Esophagus muscularis mucosa (tissue), 4 donors: ENCODE results near the gene AIF1. TPM values are rescaled to one million over a fixed set of nuclear protein-coding genes. Genes with fewer than 3 reads are reported as not detected.
A peak's percentile ranks its signal among the peaks of the same experiment; 100 is the strongest.

ENCODE experiments used
- DNase-seq: peaks from one replicate; pipeline ENCODE4 v3.0.0-alpha.2; 2017; ENCODE audit errors: extremely low spot score
- H3K27ac ChIP-seq, 4 donors: fragments of 200-600 bp; sonication (generic); replicated peaks in 1 of 4; 1 replicate in 3 of 4; 2 replicates in 1 of 4; pipeline ENCODE4 v1.5.1; 2016 to 2019; ENCODE audit warnings: mild to moderate bottlenecking in 1 of 4
- H3K27me3 ChIP-seq, 4 donors: fragments of 200-600 bp; sonication (generic); one replicate each; pipeline versions ENCODE4 v1.5.1 to v1.6.0; 2016 to 2019
- H3K36me3 ChIP-seq, 4 donors: fragments of 200-600 bp; sonication (generic); one replicate each; pipeline ENCODE4 v1.5.1; 2016 to 2019
- H3K4me1 ChIP-seq, 4 donors: fragments of 200-600 bp; sonication (generic); one replicate each; pipeline ENCODE4 v1.5.1; 2016 to 2019
- H3K4me3 ChIP-seq, 4 donors: fragments of 200-600 bp; sonication (generic); 1 replicate in 2 of 4; 2 replicates in 2 of 4; pipeline ENCODE4 v1.5.1; 2016 to 2019; ENCODE audit warnings: mild to moderate bottlenecking in 4 of 4, moderate library complexity in 1 of 4
- H3K9me3 ChIP-seq, 4 donors: fragments of 200-600 bp; sonication (generic); 1 replicate in 3 of 4; 2 replicates in 1 of 4; pipeline ENCODE4 v1.5.1; 2016 to 2019
- CTCF ChIP-seq, 3 experiments: fragments of 200-600 bp in 2 of 3; fragments of 450-650 bp in 1 of 3; sonication (generic) in 2 of 3; IDR thresholded peaks; one replicate each; pipeline ENCODE4 v1.5.1; 2017 to 2019; ENCODE audit warnings: antibody characterized with exemption in 3 of 3, mild to moderate bottlenecking in 2 of 3, moderate library complexity in 1 of 3
- EP300 ChIP-seq: sonication (generic); formaldehyde crosslinking; IDR thresholded peaks from one replicate; pipeline ENCODE4 v1.6.1; 2017; ENCODE audit warnings: antibody characterized with exemption
- POLR2A ChIP-seq: fragments of 450-650 bp; IDR thresholded peaks from one replicate; pipeline ENCODE4 v1.6.1; 2017; ENCODE audit warnings: antibody characterized with exemption, moderate library complexity, mild to moderate bottlenecking, low read depth
- POLR2AphosphoS5 ChIP-seq, 2 donors: sonication (generic); formaldehyde crosslinking; IDR thresholded peaks; one replicate each; pipeline ENCODE4 v1.6.1; 2017; ENCODE audit warnings: antibody characterized with exemption in 2 of 2
- WGBS: methylation state at CpG from one replicate; pipeline ENCODE4 v1.1.5; 2018; 5-methylcytosine and 5-hydroxymethylcytosine counted together
- intact Hi-C: fragments of 100-400 bp; cut with DNase I; formaldehyde crosslinking; loops from one replicate; pipeline ENCODE4 v1.15.1; 2023
- total RNA-seq, 4 donors: library from RNA; depleted of rRNA; stranded (reverse); fragments of >200 nt; gene quantifications; one replicate each; pipeline versions ENCODE4 v1.1.0 to v1.2.1, GENCODE V29; 2016

Gene AIF1
- 10 to 100 TPM in 3 of 4 donors, 1 to 10 TPM in 1; 9.4 to 41.9 (median 14.4) TPM for total RNA-seq

DNA sequence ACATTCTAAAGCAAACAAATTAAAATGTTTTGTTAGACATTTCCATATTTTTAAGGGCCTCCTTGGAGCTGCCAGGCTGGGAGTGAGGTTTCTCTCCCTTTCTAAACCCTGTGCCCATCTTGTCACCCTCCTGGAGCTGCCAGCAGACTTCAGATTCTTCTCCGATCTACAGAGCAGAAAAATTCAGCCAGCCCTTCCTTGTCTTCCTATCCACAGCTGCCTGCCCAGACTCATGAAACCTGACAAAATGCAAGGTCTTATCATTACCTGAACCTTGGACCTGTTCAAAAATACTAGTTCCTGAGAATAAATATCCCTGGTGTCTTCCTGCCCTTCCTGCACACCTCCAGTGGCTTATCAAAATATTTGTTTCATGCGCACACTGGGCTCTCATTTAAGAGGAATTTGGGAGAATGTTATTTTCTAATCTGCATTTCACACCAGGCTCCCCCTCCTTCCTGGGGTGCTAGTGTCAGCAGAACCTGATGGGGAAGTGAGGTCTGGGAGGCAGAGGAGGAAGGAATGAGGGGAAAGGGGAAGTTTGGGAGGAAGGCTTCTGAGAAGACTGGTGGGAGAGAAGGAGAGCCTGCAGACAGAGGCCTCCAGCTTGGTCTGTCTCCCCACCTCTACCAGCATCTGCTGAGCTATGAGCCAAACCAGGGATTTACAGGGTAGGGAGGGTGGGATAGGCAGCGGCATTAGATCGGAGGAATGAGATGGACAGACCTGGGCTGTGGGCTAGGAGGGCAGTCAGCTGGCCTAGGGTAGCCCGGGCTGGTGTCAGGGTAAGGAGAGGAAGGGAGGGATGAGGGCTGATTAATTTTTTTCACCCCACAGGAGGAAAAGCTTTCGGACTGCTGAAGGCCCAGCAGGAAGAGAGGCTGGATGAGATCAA lies at the start of gene AIF1:
Gene AIF1 (plus strand): TSS at position 551 of the 895 bp plus-strand sequence. CDS start 96 bp downstream, at position 647.
- H3K36me3 ChIP-seq, result no peaks in the 10 kb centered on the region
- no peaks in the 10 kb centered on the region for H3K9me3 ChIP-seq
- no peak for TF ChIP-seq POLR2A
- TF ChIP-seq POLR2AphosphoS5 (IDR thresholded peaks at IDR 0.05), result no peak
- no peak for TF ChIP-seq EP300
- no peak for TF ChIP-seq CTCF (IDR thresholded peaks at IDR 0.05)
- 48% methylated on average over 6 of the region's 6 CpGs for WGBS
- intact Hi-C loops, result no loop called here
- DNase-seq, result no peak
- H3K27ac ChIP-seq, result peak within 1 kb of the TSS in 3 of 4 donors; percentile 26 to 34 (median 28)
- H3K27me3 ChIP-seq, result no peaks in the 10 kb centered on the region
- peak within 1 kb of the TSS; percentile 9 to 40 (median 17) for H3K4me3 ChIP-seq
- H3K4me1 ChIP-seq, result peaks cover 3 to 5% (median 4%) of the 10 kb centered on the region in 4 donors

DNA sequence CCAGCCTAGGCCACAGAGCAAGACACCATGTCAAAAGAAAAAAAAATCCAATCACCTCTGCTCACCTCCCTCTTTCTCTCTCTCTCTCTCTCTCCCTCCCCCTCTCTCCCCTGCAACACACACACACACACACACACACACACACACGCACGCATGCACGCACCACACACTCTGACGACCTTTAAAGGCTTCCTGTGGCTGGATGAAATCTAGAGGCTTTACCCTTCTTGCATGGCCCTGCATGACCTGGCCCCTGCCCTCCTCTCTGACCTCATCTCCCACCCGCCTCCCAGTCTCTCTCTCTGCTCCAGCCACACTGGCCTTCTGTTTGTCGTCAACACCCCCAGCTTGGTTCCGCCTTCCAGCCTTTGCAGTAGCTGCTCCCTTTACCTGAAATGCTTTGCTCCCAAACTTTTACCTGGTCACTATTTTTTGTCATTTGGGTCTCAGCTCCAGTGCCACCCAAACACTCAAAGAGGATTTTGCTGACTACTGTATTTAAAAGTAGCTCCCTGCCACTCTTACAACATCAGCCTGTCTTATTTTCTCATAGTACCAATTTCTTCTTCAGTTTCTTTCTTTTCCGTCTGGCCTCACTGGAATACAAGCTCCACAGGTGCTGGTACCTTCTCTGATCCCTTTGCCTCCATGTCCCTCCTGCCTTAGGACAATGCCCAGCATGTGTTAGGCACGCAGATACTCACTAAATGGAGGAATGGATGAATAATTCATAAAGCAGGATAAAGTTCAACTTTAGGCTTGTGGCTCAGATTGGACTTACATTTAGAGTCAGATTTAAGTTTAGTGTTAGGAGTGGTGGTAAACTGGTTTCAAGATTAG lies 47.3 kb upstream of the AIF1 start:
- DNase-seq, result no peak

GRCh38 chr6:31568537-31568961 lies 46.5 kb upstream of the AIF1 start:
- TF ChIP-seq POLR2A (no peak), EP300 (no peak), POLR2AphosphoS5 (IDR thresholded peaks at IDR 0.05) (no peak), CTCF (IDR thresholded peaks at IDR 0.05) (no peak)
- no peaks in the 10 kb centered on the region for H3K9me3 ChIP-seq
- 64% methylated on average over 3 of the region's 3 CpGs for WGBS
- no peak for DNase-seq
- peaks cover 0 to 74% (median 2%) of the 10 kb centered on the region in 4 donors for H3K27me3 ChIP-seq
- H3K36me3 ChIP-seq, result no peaks in the 10 kb centered on the region
- H3K27ac ChIP-seq, result no peak overlapping the region
- no peaks in the 10 kb centered on the region for H3K4me1 ChIP-seq
- intact Hi-C loops, result no loop called here
- no peak overlapping the region for H3K4me3 ChIP-seq

More for the DNA sequence above, 47.3 kb upstream of the AIF1 start:
- 51% methylated on average over 9 of the region's 9 CpGs for WGBS
- TF ChIP-seq POLR2A, result no peak
- TF ChIP-seq CTCF (IDR thresholded peaks at IDR 0.05), result no peak
- no peak for TF ChIP-seq POLR2AphosphoS5 (IDR thresholded peaks at IDR 0.05)
- TF ChIP-seq EP300, result no peak
- peaks cover 0 to 68% (median 2%) of the 10 kb centered on the region in 4 donors for H3K27me3 ChIP-seq
- no peaks in the 10 kb centered on the region for H3K36me3 ChIP-seq
- no peak overlapping the region for H3K4me3 ChIP-seq
- no peaks in the 10 kb centered on the region for H3K9me3 ChIP-seq
- H3K4me1 ChIP-seq, result no peaks in the 10 kb centered on the region
- no peak overlapping the region for H3K27ac ChIP-seq
- intact Hi-C loops, result no loop called here

GRCh38 chr6:31569861-31570536 lies 45.0 kb upstream of the AIF1 start:
- Histone ChIP-seq H3K9me3 (no peaks in the 10 kb centered on the region), H3K4me3 (no peak overlapping the region), H3K27ac (no peak overlapping the region), H3K27me3 (peaks cover 0 to 74% (median 2%) of the 10 kb centered on the region in 4 donors), H3K36me3 (no peaks in the 10 kb centered on the region), H3K4me1 (no peaks in the 10 kb centered on the region)
- DNase-seq, result no peak
- TF ChIP-seq EP300 (no peak), CTCF (IDR thresholded peaks at IDR 0.05) (no peak), POLR2A (no peak), POLR2AphosphoS5 (IDR thresholded peaks at IDR 0.05) (no peak)
- intact Hi-C loops, result no loop called here
- WGBS, result 70% methylated on average over 1 of the region's 1 CpG
